ENCODE results near the gene LCP2.

LCP2 gene

GRCh38 chr5:170206216-170206615 is 91.4 kb downstream of the LCP2 start:
- no peak for DNase-seq

- DNase-seq, result no peak
These were observed 93.4 kb downstream of the LCP2 start for GRCh38 chr5:170204202-170204601.

- no peak for DNase-seq
These were observed 95.5 kb downstream of the LCP2 start for GRCh38 chr5:170202117-170202516.

GRCh38 chr5:170201311-170201710 is 96.3 kb downstream of the LCP2 start:
- DNase-seq, result no peak

- no peak for DNase-seq
These were observed 96.7 kb downstream of the LCP2 start for GRCh38 chr5:170200876-170201275.

Data from CD4-positive, alpha-beta T cell treated with Interleukin-4 for 4 hours (primary cell).